ENCODE results near the gene APEH. TPM values are rescaled to one million over a fixed set of nuclear protein-coding genes. Genes with fewer than 3 reads are reported as not detected.

The APEH gene
- total RNA-seq, 2 experiments from 2014 or later = 165 to 166 TPM

GRCh38 chr3:49706456-49707112 is 32.4 kb downstream of the APEH start:
- no peak for TF ChIP-seq CTCF (IDR thresholded peaks at IDR 0.05)
- peaks cover 1% of the 10 kb centered on the region for H3K36me3 Mint-ChIP-seq (ENCODE audit: low read depth)
- ChIA-PET CTCF (no interaction called here), POLR2A (interaction anchor here (1.0 kb wide), 1 partner anchor 8 kb away, joined by 3 read pairs; no protein-coding TSS in a partner anchor)
- no peak overlapping the region for H3K27ac Mint-ChIP-seq
- intact Hi-C loops (cut with micrococcal nuclease) = no loop called here
- ATAC-seq = no peak
- no peaks in the 10 kb centered on the region for H3K27me3 Mint-ChIP-seq
- H3K4me1 Mint-ChIP-seq (ENCODE audit: low read depth) = peaks cover 2% of the 10 kb centered on the region
- no peak overlapping the region for H3K4me3 Mint-ChIP-seq
- DNase-seq = no peak
- no peaks in the 10 kb centered on the region for H3K9me3 Mint-ChIP-seq

GRCh38 chr3:49707113-49707480 is 32.9 kb downstream of the APEH start:
- H3K4me1 Mint-ChIP-seq (ENCODE audit: low read depth) = peaks cover 5% of the 10 kb centered on the region
- H3K36me3 Mint-ChIP-seq (ENCODE audit: low read depth) = peaks cover 1% of the 10 kb centered on the region
- DNase-seq (no peak), ATAC-seq (no peak)
- intact Hi-C loops (cut with micrococcal nuclease) = no loop called here
- ChIA-PET CTCF (interaction anchor here (1.2 kb wide), 1 partner anchor 12 kb away, joined by 3 read pairs; no protein-coding TSS in a partner anchor), POLR2A (interaction anchor here (1.0 kb wide), 1 partner anchor 7 kb away, joined by 3 read pairs; no protein-coding TSS in a partner anchor)
- no peak overlapping the region for H3K4me3 Mint-ChIP-seq
- H3K27ac Mint-ChIP-seq = no peak overlapping the region
- no peak for TF ChIP-seq CTCF (IDR thresholded peaks at IDR 0.05)
- no peaks in the 10 kb centered on the region for H3K9me3 Mint-ChIP-seq
- H3K27me3 Mint-ChIP-seq = no peaks in the 10 kb centered on the region

GRCh38 chr3:49709852-49710251 is 35.7 kb downstream of the APEH start:
- DNase-seq = no peak
- ChIA-PET POLR2A (no interaction called here), CTCF (no interaction called here)
- ATAC-seq = no peak
- Mint-ChIP-seq H3K27me3 (no peaks in the 10 kb centered on the region), H3K27ac (no peak overlapping the region), H3K36me3 (ENCODE audit: low read depth) (no peaks in the 10 kb centered on the region), H3K4me3 (no peak overlapping the region), H3K9me3 (no peaks in the 10 kb centered on the region), H3K4me1 (ENCODE audit: low read depth) (peaks cover 8% of the 10 kb centered on the region)
- TF ChIP-seq CTCF (IDR thresholded peaks at IDR 0.05) = no peak
- intact Hi-C loops (cut with micrococcal nuclease) = no loop called here

- no peak for TF ChIP-seq CTCF (IDR thresholded peaks at IDR 0.05)
- H3K4me1 Mint-ChIP-seq (ENCODE audit: low read depth) = peaks cover 8% of the 10 kb centered on the region
- H3K36me3 Mint-ChIP-seq (ENCODE audit: low read depth) = no peaks in the 10 kb centered on the region
- peak overlapping the region; percentile 6 for H3K27ac Mint-ChIP-seq
- no peaks in the 10 kb centered on the region for H3K9me3 Mint-ChIP-seq
- DNase-seq (no peak), ATAC-seq (no peak)
- H3K4me3 Mint-ChIP-seq = no peak overlapping the region
- ChIA-PET POLR2A (interaction anchor here (0.7 to 2.7 kb wide), 4 partner anchors 8 to 213 kb away, joined by 3 to 15 read pairs (median 5); partner anchors contain the start of gene AMIGO3), CTCF (interaction anchor here (2.1 kb wide), 1 partner anchor 128 kb away, joined by 9 read pairs; no protein-coding TSS in a partner anchor)
- intact Hi-C loops (cut with micrococcal nuclease) = no loop called here
- no peaks in the 10 kb centered on the region for H3K27me3 Mint-ChIP-seq
These were observed 37.3 kb downstream of the APEH start for GRCh38 chr3:49711489-49711888.

- Mint-ChIP-seq H3K27me3 (no peaks in the 10 kb centered on the region), H3K4me1 (ENCODE audit: low read depth) (peaks cover 8% of the 10 kb centered on the region), H3K9me3 (no peaks in the 10 kb centered on the region), H3K27ac (no peak overlapping the region), H3K36me3 (ENCODE audit: low read depth) (no peaks in the 10 kb centered on the region), H3K4me3 (no peak overlapping the region)
- TF ChIP-seq CTCF (IDR thresholded peaks at IDR 0.05) = no peak
- intact Hi-C loops (cut with micrococcal nuclease) = no loop called here
- CTCF ChIA-PET = interaction anchor here (0.7 to 2.1 kb wide), 3 partner anchors 127 to 219 kb away, joined by 3 to 9 read pairs (median 4); no protein-coding TSS in a partner anchor
- POLR2A ChIA-PET = interaction anchor here (1.1 to 2.7 kb wide), 2 partner anchors 10 to 213 kb away, joined by 3 to 15 read pairs; no protein-coding TSS in a partner anchor
- ATAC-seq = no peak
- no peak for DNase-seq
These were observed 38.0 kb downstream of the APEH start for GRCh38 chr3:49712166-49712565.

Data from activated CD8-positive, alpha-beta T cell treated with anti-CD3 and anti-CD28 coated beads for 36 hours (primary cell).